ENCODE data around the gene UMPS. TPM values are rescaled to one million over a fixed set of nuclear protein-coding genes. Genes with fewer than 3 reads are reported as not detected.

Gene UMPS
- polyA plus RNA-seq, 1 of the 3 experiments (the other 2 are of a cell fraction), result 25.1 TPM

DNA sequence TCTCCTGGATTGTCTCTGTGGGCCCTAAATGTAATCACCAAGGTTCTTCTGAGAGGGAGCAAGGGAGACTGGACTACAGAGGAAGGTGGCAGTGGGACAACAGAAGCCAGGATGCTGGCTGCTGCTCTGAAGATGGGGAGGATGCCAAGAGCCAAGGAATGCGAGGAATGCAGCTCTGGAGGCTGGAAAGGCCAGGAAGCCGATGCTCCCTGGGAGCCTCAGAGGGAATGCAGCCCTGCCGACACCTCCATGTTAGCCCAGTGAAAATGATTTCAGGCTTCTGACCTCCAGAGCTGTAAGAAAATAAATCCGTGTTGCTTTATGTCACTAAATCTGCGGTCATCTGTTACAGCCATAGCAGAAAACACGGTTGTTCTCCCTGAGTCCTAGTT is 44.1 kb downstream of the UMPS start (continued):
- TF ChIP-seq, protein P1, sequence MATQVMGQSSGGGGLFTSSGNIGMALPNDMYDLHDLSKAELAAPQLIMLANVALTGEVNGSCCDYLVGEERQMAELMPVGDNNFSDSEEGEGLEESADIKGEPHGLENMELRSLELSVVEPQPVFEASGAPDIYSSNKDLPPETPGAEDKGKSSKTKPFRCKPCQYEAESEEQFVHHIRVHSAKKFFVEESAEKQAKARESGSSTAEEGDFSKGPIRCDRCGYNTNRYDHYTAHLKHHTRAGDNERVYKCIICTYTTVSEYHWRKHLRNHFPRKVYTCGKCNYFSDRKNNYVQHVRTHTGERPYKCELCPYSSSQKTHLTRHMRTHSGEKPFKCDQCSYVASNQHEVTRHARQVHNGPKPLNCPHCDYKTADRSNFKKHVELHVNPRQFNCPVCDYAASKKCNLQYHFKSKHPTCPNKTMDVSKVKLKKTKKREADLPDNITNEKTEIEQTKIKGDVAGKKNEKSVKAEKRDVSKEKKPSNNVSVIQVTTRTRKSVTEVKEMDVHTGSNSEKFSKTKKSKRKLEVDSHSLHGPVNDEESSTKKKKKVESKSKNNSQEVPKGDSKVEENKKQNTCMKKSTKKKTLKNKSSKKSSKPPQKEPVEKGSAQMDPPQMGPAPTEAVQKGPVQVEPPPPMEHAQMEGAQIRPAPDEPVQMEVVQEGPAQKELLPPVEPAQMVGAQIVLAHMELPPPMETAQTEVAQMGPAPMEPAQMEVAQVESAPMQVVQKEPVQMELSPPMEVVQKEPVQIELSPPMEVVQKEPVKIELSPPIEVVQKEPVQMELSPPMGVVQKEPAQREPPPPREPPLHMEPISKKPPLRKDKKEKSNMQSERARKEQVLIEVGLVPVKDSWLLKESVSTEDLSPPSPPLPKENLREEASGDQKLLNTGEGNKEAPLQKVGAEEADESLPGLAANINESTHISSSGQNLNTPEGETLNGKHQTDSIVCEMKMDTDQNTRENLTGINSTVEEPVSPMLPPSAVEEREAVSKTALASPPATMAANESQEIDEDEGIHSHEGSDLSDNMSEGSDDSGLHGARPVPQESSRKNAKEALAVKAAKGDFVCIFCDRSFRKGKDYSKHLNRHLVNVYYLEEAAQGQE (IDR thresholded peaks at IDR 0.05; ENCODE audit: low read depth, low read length), result 0 out of 2 replicates have a peak, but pooled peaks have one; percentile 48
- TF ChIP-seq FOXM1 (IDR thresholded peaks at IDR 0.05; ENCODE audit: low read depth) (no peak), EZH2phosphoT487 (IDR thresholded peaks at IDR 0.05; ENCODE audit: borderline replicate concordance, low read depth) (no peak), NRF1 (IDR thresholded peaks at IDR 0.05; ENCODE audit: low read depth, low read length) (no peak)
- TF ChIP-seq, protein P2, sequence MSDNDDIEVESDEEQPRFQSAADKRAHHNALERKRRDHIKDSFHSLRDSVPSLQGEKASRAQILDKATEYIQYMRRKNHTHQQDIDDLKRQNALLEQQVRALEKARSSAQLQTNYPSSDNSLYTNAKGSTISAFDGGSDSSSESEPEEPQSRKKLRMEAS (IDR thresholded peaks at IDR 0.05; ENCODE audit: low read depth), result peak; percentile 66; the same call in 1 of the 2 replicates

DNA sequence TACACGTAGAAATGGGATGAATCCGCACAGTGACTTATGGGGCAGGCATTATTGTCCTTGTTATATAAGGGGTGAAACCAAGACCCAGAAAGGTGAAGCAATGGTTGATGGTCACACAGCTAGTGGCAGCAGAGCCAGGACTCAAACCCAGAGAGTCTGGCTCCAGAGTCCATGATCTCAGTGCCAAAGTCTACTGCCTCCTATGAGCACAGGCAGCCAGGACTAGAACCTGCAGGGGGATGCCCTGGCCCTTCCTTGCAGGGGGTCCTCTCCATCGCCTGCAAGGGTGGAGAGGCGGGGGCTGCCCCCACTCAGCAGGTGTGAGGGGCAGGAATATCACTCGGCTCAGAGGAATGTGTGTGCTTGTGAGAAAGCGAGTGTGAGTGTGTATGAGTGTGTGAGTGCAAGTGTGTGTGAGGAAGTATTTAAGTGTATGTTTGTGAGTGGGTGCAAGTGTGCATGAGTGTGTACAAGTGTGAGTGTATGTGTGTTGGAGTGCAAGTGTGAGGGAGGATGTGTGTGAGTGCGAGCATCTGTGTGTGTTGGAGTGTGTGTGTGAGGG is 44.7 kb downstream of the UMPS start:
- H3K27ac ChIP-seq (ENCODE audit: low read depth in 2 of 2, low read length in 1 of 2), result peak overlapping the region; percentile 55 to 97

DNA sequence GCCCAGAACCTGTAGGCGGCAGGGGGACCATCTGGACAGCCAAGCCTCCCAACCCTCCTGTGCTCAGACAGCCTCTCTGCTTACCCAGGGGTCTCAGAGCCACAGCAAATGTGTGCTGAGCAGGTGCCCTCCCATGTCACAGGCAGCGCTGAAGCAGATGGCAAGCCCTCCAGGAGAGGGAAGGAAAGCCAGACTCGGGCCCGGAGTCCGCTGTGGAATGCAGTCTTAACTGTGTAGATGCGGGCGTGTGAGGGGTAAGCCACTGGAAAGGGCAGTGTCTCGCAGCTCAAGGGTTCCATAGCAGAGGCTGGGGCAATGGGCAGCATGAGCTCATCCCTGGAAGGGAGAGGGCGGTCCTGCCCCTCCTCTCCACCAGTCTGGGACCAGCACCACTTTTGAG is 45.6 kb downstream of the UMPS start:
- 94% methylated on average over 9 of the region's 9 CpGs for WGBS (ENCODE audit: low lambda C conversion rate)
- Histone ChIP-seq H3K4me2 (no peak overlapping the region), H4K20me1 (ENCODE audit: insufficient read depth) (peaks cover 6% of the 10 kb centered on the region; the same call in 1 of the 2 replicates), H3K4me1 (ENCODE audit: control insufficient read depth in 1 of 2, insufficient read depth in 2 of 2, low read depth in 1 of 2, low read length in 1 of 2) (peaks cover 51 to 91% of the 10 kb centered on the region in 2 experiments), H3K9me3 (no peaks in the 10 kb centered on the region), H3K4me3 (ENCODE audit: low read depth in 2 of 2, low read length in 1 of 2) (no peak overlapping the region), H3K79me2 (ENCODE audit: insufficient read depth) (peaks cover 10% of the 10 kb centered on the region; the same call in 1 of the 2 replicates), H3K36me3 (replicated peaks in 1 of 2; ENCODE audit: control insufficient read depth in 1 of 2, insufficient read depth in 2 of 2, low read length in 1 of 2) (peaks cover 16 to 30% of the 10 kb centered on the region in 2 experiments), H3K9me2 (no peaks in the 10 kb centered on the region), H3K27ac (ENCODE audit: low read depth in 2 of 2, low read length in 1 of 2) (peak overlapping the region in 1 of 2 experiments; percentile 97; a peak in 2 of 4 replicates), H3K27me3 (ENCODE audit: insufficient read depth) (no peaks in the 10 kb centered on the region), H3F3A (replicated peaks; ENCODE audit: insufficient read depth) (peaks cover 37% of the 10 kb centered on the region), H2AFZ (ENCODE audit: low read depth) (no peak overlapping the region), H3K9ac (no peak overlapping the region)
- ChIA-PET POLR2A (interaction anchor here (0.6 kb wide), 1 partner anchor 60 kb away, joined by 3 read pairs; no protein-coding TSS in a partner anchor), CTCF (interaction anchor here (6.6 kb wide), 1 partner anchor 15 kb away, joined by 40 read pairs; no protein-coding TSS in a partner anchor)
- DNase-seq, result no peak
- TF ChIP-seq EP300 (IDR thresholded peaks at IDR 0.05; ENCODE audit: borderline replicate concordance in 1 of 2, low read depth in 1 of 2, low read length in 1 of 2) (no peak), FOXJ3 (CRISPR knock-in tag; IDR thresholded peaks at IDR 0.05) (no peak), CHD2 (IDR thresholded peaks at IDR 0.05; ENCODE audit: low read length, partially characterized antibody) (no peak), FOSL2 (IDR thresholded peaks at IDR 0.05; ENCODE audit: borderline replicate concordance, low read depth) (no peak), RFX5 (IDR thresholded peaks at IDR 0.05; ENCODE audit: low read length) (no peak), GATA2 (CRISPR knock-in tag; IDR thresholded peaks at IDR 0.05) (no peak)
- TF ChIP-seq, protein P2 (IDR thresholded peaks at IDR 0.05; ENCODE audit: low read depth), result no peak
- TF ChIP-seq, protein P3, sequence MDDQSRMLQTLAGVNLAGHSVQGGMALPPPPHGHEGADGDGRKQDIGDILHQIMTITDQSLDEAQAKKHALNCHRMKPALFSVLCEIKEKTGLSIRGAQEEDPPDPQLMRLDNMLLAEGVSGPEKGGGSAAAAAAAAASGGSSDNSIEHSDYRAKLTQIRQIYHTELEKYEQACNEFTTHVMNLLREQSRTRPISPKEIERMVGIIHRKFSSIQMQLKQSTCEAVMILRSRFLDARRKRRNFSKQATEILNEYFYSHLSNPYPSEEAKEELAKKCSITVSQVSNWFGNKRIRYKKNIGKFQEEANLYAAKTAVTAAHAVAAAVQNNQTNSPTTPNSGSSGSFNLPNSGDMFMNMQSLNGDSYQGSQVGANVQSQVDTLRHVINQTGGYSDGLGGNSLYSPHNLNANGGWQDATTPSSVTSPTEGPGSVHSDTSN (IDR thresholded peaks at IDR 0.05), result no peak
- TF ChIP-seq, protein P4, sequence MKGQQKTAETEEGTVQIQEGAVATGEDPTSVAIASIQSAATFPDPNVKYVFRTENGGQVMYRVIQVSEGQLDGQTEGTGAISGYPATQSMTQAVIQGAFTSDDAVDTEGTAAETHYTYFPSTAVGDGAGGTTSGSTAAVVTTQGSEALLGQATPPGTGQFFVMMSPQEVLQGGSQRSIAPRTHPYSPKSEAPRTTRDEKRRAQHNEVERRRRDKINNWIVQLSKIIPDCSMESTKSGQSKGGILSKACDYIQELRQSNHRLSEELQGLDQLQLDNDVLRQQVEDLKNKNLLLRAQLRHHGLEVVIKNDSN (IDR thresholded peaks at IDR 0.05; ENCODE audit: borderline replicate concordance, low read depth), result no peak

More for the DNA sequence above, 44.7 kb downstream of the UMPS start:
- H4K20me1 ChIP-seq (ENCODE audit: insufficient read depth), result peaks cover 6% of the 10 kb centered on the region; the same call in 1 of the 2 replicates
- 86% methylated on average over 7 of the region's 7 CpGs for WGBS (ENCODE audit: low lambda C conversion rate)
- no peak overlapping the region for H3K4me3 ChIP-seq (ENCODE audit: low read depth in 2 of 2, low read length in 1 of 2)
- no peaks in the 10 kb centered on the region for H3K27me3 ChIP-seq (ENCODE audit: insufficient read depth)
- TF ChIP-seq NFIC (IDR thresholded peaks at IDR 0.05; ENCODE audit: borderline replicate concordance) (no peak), GATA2 (CRISPR knock-in tag; IDR thresholded peaks at IDR 0.05) (no peak), EZH2phosphoT487 (IDR thresholded peaks at IDR 0.05; ENCODE audit: borderline replicate concordance, low read depth) (no peak), SIN3A (IDR thresholded peaks at IDR 0.05; ENCODE audit: borderline replicate concordance, low read depth, low read length) (no peak), FOXJ3 (CRISPR knock-in tag; IDR thresholded peaks at IDR 0.05) (no peak)
- no peak for DNase-seq
- no peak overlapping the region for H2AFZ ChIP-seq (ENCODE audit: low read depth)
- no peaks in the 10 kb centered on the region for H3K9me3 ChIP-seq
- H3K4me2 ChIP-seq, result peak overlapping the region; percentile 22; the same call in 1 of the 2 replicates
- no peak overlapping the region; the same call in 1 of the 2 replicates for H3K9ac ChIP-seq
- ChIA-PET CTCF (interaction anchor here (0.6 to 1.5 kb wide), 4 partner anchors 14 to 161 kb away, joined by 3 to 9 read pairs (median 4); no protein-coding TSS in a partner anchor), POLR2A (no interaction called here)
- peaks cover 17 to 30% of the 10 kb centered on the region in 2 experiments for H3K36me3 ChIP-seq (replicated peaks in 1 of 2; ENCODE audit: control insufficient read depth in 1 of 2, insufficient read depth in 2 of 2, low read length in 1 of 2)
- no peaks in the 10 kb centered on the region for H3K9me2 ChIP-seq
- peaks cover 37% of the 10 kb centered on the region for H3F3A ChIP-seq (replicated peaks; ENCODE audit: insufficient read depth)
- H3K4me1 ChIP-seq (ENCODE audit: control insufficient read depth in 1 of 2, insufficient read depth in 2 of 2, low read depth in 1 of 2, low read length in 1 of 2), result peaks cover 44 to 88% of the 10 kb centered on the region in 2 experiments
- H3K79me2 ChIP-seq (ENCODE audit: insufficient read depth), result peaks cover 11% of the 10 kb centered on the region; the same call in 1 of the 2 replicates
